ENCODE results near the gene TUT4.

GRCh38 chr1:52511851-52512615, 40.9 kb downstream of the TUT4 start:
- TF ChIP-seq TARDBP (IDR thresholded peaks at IDR 0.05) (no peak), ARNT (IDR thresholded peaks at IDR 0.05) (no peak), ELF4 (IDR thresholded peaks at IDR 0.05) (no peak)

All from HEK293T (cell line).